Activated CD8-positive, alpha-beta memory T cell treated with anti-CD3 and anti-CD28 coated beads for 24 hours (primary cell): Measurements from ENCODE around the gene TOR2A.

ENCODE experiments used
- DNase-seq: peaks from one replicate; pipeline ENCODE4 v3.0.0-alpha.2; 2020

Gene TOR2A

GRCh38 chr9:127717766-127718165, 17.3 kb downstream of the TOR2A start:
- DNase-seq: no peak

GRCh38 chr9:127716412-127716811, 18.7 kb downstream of the TOR2A start:
- no peak for DNase-seq

- DNase-seq: peak; percentile 98
Observed at GRCh38 chr9:127715470-127716337, 19.4 kb downstream of the TOR2A start, which contains the start of the genes PTRH1 and TTC16. Gene PTRH1 (minus strand): TSS chr9:127715663. CDS start chr9:127715639, 24 bp downstream. Gene TTC16 (plus strand): TSS chr9:127716079. CDS start chr9:127716146, 67 bp downstream.

- DNase-seq: no peak
Observed at GRCh38 chr9:127714951-127715469, 20.1 kb downstream of the TOR2A start.

GRCh38 chr9:127714020-127714750, 20.9 kb downstream of the TOR2A start:
- no peak for DNase-seq

- DNase-seq: no peak
Observed at GRCh38 chr9:127712867-127713266, 22.2 kb downstream of the TOR2A start.

- no peak for DNase-seq
Observed at GRCh38 chr9:127712371-127712770, 22.7 kb downstream of the TOR2A start.

- DNase-seq: no peak
Observed at GRCh38 chr9:127711831-127712274, 23.2 kb downstream of the TOR2A start.

GRCh38 chr9:127711226-127711701, 23.8 kb downstream of the TOR2A start:
- DNase-seq: no peak

- DNase-seq: no peak
Observed at GRCh38 chr9:127710204-127710783, 24.8 kb downstream of the TOR2A start.

GRCh38 chr9:127708952-127709587, 26.0 kb downstream of the TOR2A start:
- DNase-seq: no peak

GRCh38 chr9:127707766-127708165, 27.3 kb downstream of the TOR2A start:
- DNase-seq: no peak

GRCh38 chr9:127706836-127707241, 28.3 kb downstream of the TOR2A start, which contains the start of gene CFAP157:
Gene CFAP157 (plus strand): TSS chr9:127706988. CDS start chr9:127707032, 44 bp downstream.
- DNase-seq: no peak

GRCh38 chr9:127705577-127706379, 29.3 kb downstream of the TOR2A start:
- DNase-seq: no peak

GRCh38 chr9:127703289-127703946, 31.7 kb downstream of the TOR2A start:
- no peak for DNase-seq

- no peak for DNase-seq
Observed at GRCh38 chr9:127700594-127701255, 34.4 kb downstream of the TOR2A start.

GRCh38 chr9:127700140-127700539, 35.0 kb downstream of the TOR2A start:
- DNase-seq: no peak

- peak; percentile 93 for DNase-seq
Observed at GRCh38 chr9:127698985-127699670, 36.0 kb downstream of the TOR2A start.

- DNase-seq: no peak
Observed at GRCh38 chr9:127698386-127698785, 36.7 kb downstream of the TOR2A start.

- DNase-seq: no peak
Observed at GRCh38 chr9:127697575-127697974, 37.5 kb downstream of the TOR2A start.
